ENCODE results near the gene PDGFRB. TPM values are rescaled to one million over a fixed set of nuclear protein-coding genes. Genes with fewer than 3 reads are reported as not detected.

PDGFRB gene
- total RNA-seq, 4 donors from 2014 or later: 20.2 to 56.3 (median 28.3) TPM

- in situ Hi-C loops (cut with MboI; ENCODE audit: low pct_ligation_motif_present in 1 of 4, low pct_unique_long_range_greater_than_20kb in 1 of 4, low sequenced_read_pairs in 3 of 4): no loop called here
- Histone ChIP-seq H3K9me3 (no peaks in the 10 kb centered on the region), H3K27ac (peak overlapping the region in 3 of 4 donors; percentile 39 to 88 (median 88)), H3K27me3 (no peaks in the 10 kb centered on the region), H3K4me1 (peaks cover 26 to 82% (median 66%) of the 10 kb centered on the region in 4 donors), H3K36me3 (peaks cover 0 to 3% (median 0%) of the 10 kb centered on the region in 4 donors), H3K4me3 (no peak overlapping the region)
- TF ChIP-seq POLR2AphosphoS5 (IDR thresholded peaks at IDR 0.05) (no peak), POLR2A (IDR thresholded peaks at IDR 0.05) (no peak), CTCF (IDR thresholded peaks at IDR 0.05) (no peak), EP300 (IDR thresholded peaks at IDR 0.05; ENCODE audit: low read depth) (no peak)
- DNase-seq: no peak
- intact Hi-C loops (cut with DNase I; ENCODE audit: low total_unique reads): no loop called here
- 28 to 38% methylated on average over 1 of the region's 1 CpG for WGBS, 2 donors (ENCODE audit: low coverage in 1 of 2)
These were observed 19.4 kb upstream of the PDGFRB start for GRCh38 chr5:150175076-150175475.

- DNase-seq: no peak
- Histone ChIP-seq H3K27me3 (no peaks in the 10 kb centered on the region), H3K9me3 (no peaks in the 10 kb centered on the region), H3K27ac (peak overlapping the region; percentile 46 to 62 (median 50)), H3K36me3 (peaks cover 0 to 3% (median 0%) of the 10 kb centered on the region in 4 donors), H3K4me1 (peaks cover 18 to 80% (median 60%) of the 10 kb centered on the region in 4 donors), H3K4me3 (no peak overlapping the region)
- TF ChIP-seq CTCF (IDR thresholded peaks at IDR 0.05) (no peak), POLR2A (IDR thresholded peaks at IDR 0.05) (no peak), EP300 (IDR thresholded peaks at IDR 0.05; ENCODE audit: low read depth) (no peak), POLR2AphosphoS5 (IDR thresholded peaks at IDR 0.05) (no peak)
- 74% methylated on average over 6 of the region's 6 CpGs; no CpG with 5 or more reads in 1 of the 2 donors for WGBS, 2 donors (ENCODE audit: low coverage in 1 of 2)
- in situ Hi-C loops (cut with MboI; ENCODE audit: low pct_ligation_motif_present in 1 of 4, low pct_unique_long_range_greater_than_20kb in 1 of 4, low sequenced_read_pairs in 3 of 4): loop anchor here in 2 of 4 donors (25.0 kb wide), 1 partner anchor 263 kb away; the partner anchor contains the start of gene RPS14 (in 2 of the 2)
- intact Hi-C loops (cut with DNase I; ENCODE audit: low total_unique reads): no loop called here
These were observed 18.6 kb upstream of the PDGFRB start for GRCh38 chr5:150174285-150174684.

- peaks cover 13 to 77% (median 52%) of the 10 kb centered on the region in 4 donors for H3K4me1 ChIP-seq
- no peak for DNase-seq
- in situ Hi-C loops (cut with MboI; ENCODE audit: low pct_ligation_motif_present in 1 of 4, low pct_unique_long_range_greater_than_20kb in 1 of 4, low sequenced_read_pairs in 3 of 4) (loop anchor here in 2 of 4 donors (25.0 kb wide), 1 partner anchor 264 kb away; the partner anchor contains the start of gene RPS14 (in 2 of the 2)), intact Hi-C loops (cut with DNase I; ENCODE audit: low total_unique reads) (no loop called here)
- H3K36me3 ChIP-seq: peaks cover 0 to 3% (median 0%) of the 10 kb centered on the region in 4 donors
- no peak overlapping the region for H3K4me3 ChIP-seq
- H3K27ac ChIP-seq: peak overlapping the region; percentile 30 to 62 (median 50)
- TF ChIP-seq POLR2A (IDR thresholded peaks at IDR 0.05) (no peak), EP300 (IDR thresholded peaks at IDR 0.05; ENCODE audit: low read depth) (no peak), CTCF (IDR thresholded peaks at IDR 0.05) (no peak), POLR2AphosphoS5 (IDR thresholded peaks at IDR 0.05) (no peak)
- H3K9me3 ChIP-seq: no peaks in the 10 kb centered on the region
- H3K27me3 ChIP-seq: no peaks in the 10 kb centered on the region
- WGBS, 2 donors (ENCODE audit: low coverage in 1 of 2): 50 to 58% methylated on average over 2 to 3 of the region's 3 CpGs
These were observed 17.5 kb upstream of the PDGFRB start for GRCh38 chr5:150173161-150173560.

- intact Hi-C loops (cut with DNase I; ENCODE audit: low total_unique reads): no loop called here
- Histone ChIP-seq H3K9me3 (no peaks in the 10 kb centered on the region), H3K4me3 (no peak overlapping the region), H3K4me1 (peaks cover 13 to 70% (median 48%) of the 10 kb centered on the region in 4 donors), H3K27me3 (peaks cover 4% of the 10 kb centered on the region), H3K36me3 (peaks cover 0 to 3% (median 0%) of the 10 kb centered on the region in 4 donors), H3K27ac (peak overlapping the region; percentile 30 to 62 (median 50))
- in situ Hi-C loops (cut with MboI; ENCODE audit: low pct_ligation_motif_present in 1 of 4, low pct_unique_long_range_greater_than_20kb in 1 of 4, low sequenced_read_pairs in 3 of 4): loop anchor here in 2 of 4 donors (25.0 kb wide), 1 partner anchor 265 kb away; the partner anchor contains the start of gene RPS14 (in 2 of the 2)
- TF ChIP-seq EP300 (IDR thresholded peaks at IDR 0.05; ENCODE audit: low read depth): no peak
- TF ChIP-seq POLR2AphosphoS5 (IDR thresholded peaks at IDR 0.05): no peak
- TF ChIP-seq POLR2A (IDR thresholded peaks at IDR 0.05): no peak
- no peak for TF ChIP-seq CTCF (IDR thresholded peaks at IDR 0.05)
- whole genome bisulfite sequencing, 2 donors (ENCODE audit: low coverage in 1 of 2): 82% methylated on average over 4 of the region's 4 CpGs; no CpG with 5 or more reads in 1 of the 2 donors
- no peak for DNase-seq
These were observed 16.9 kb upstream of the PDGFRB start for GRCh38 chr5:150172556-150172955.
